Skeletal muscle cell (primary cell): ENCODE data around the gene KIF18A.

Experiments
- DNase-seq: peaks from one replicate; pipeline ENCODE4 v3.0.0-alpha.2; 2010; ENCODE audit warnings: low read depth
- H3K4me3 ChIP-seq: 2 replicates; pipeline ENCODE4 v1.5.1; 2011; ENCODE audit warnings: low read depth, mild to moderate bottlenecking, control low read depth, low read length, moderate library complexity

Gene KIF18A

GRCh38 chr11:28054821-28055220 is 53.1 kb downstream of the KIF18A start:
- no peak overlapping the region for H3K4me3 ChIP-seq
- DNase-seq = no peak

- H3K4me3 ChIP-seq = no peak overlapping the region
Measured at GRCh38 chr11:28049338-28050216, 58.4 kb downstream of the KIF18A start.

GRCh38 chr11:28048812-28049211 is 59.1 kb downstream of the KIF18A start:
- DNase-seq = no peak
- no peak overlapping the region for H3K4me3 ChIP-seq

More at GRCh38 chr11:28049338-28050216, 58.4 kb downstream of the KIF18A start:
- DNase-seq = peak; percentile 36

- no peak overlapping the region for H3K4me3 ChIP-seq
Measured at GRCh38 chr11:28043930-28044709, 63.8 kb downstream of the KIF18A start.

GRCh38 chr11:28040384-28040783 is 67.6 kb downstream of the KIF18A start:
- no peak overlapping the region for H3K4me3 ChIP-seq
- no peak for DNase-seq

More at GRCh38 chr11:28043930-28044709, 63.8 kb downstream of the KIF18A start:
- DNase-seq = no peak

- H3K4me3 ChIP-seq = no peak overlapping the region
- no peak for DNase-seq
Measured at GRCh38 chr11:28038775-28039174, 69.2 kb downstream of the KIF18A start.

- DNase-seq = no peak
- no peak overlapping the region for H3K4me3 ChIP-seq
Measured at GRCh38 chr11:28026634-28027290, 81.2 kb downstream of the KIF18A start.

- H3K4me3 ChIP-seq = no peak overlapping the region
- peak; percentile 41 for DNase-seq
Measured at GRCh38 chr11:28017816-28018215, 90.1 kb downstream of the KIF18A start.

GRCh38 chr11:28011813-28012212 is 96.1 kb downstream of the KIF18A start:
- no peak overlapping the region for H3K4me3 ChIP-seq
- no peak for DNase-seq

GRCh38 chr11:28009996-28010395 is 98.0 kb downstream of the KIF18A start:
- DNase-seq = no peak
- no peak overlapping the region for H3K4me3 ChIP-seq

GRCh38 chr11:28009388-28009787 is 98.6 kb downstream of the KIF18A start:
- H3K4me3 ChIP-seq = no peak overlapping the region
- DNase-seq = peak; percentile 30

GRCh38 chr11:28003615-28004014 is 104.3 kb downstream of the KIF18A start:
- no peak overlapping the region for H3K4me3 ChIP-seq
- no peak for DNase-seq

GRCh38 chr11:27998552-27998951 is 109.4 kb downstream of the KIF18A start:
- no peak for DNase-seq
- H3K4me3 ChIP-seq = no peak overlapping the region

GRCh38 chr11:27997344-27997743 is 110.6 kb downstream of the KIF18A start:
- no peak for DNase-seq
- no peak overlapping the region for H3K4me3 ChIP-seq

- no peak for DNase-seq
- no peak overlapping the region for H3K4me3 ChIP-seq
Measured at GRCh38 chr11:27996066-27996465, 111.9 kb downstream of the KIF18A start.

GRCh38 chr11:27995083-27995482 is 112.9 kb downstream of the KIF18A start:
- DNase-seq = no peak
- H3K4me3 ChIP-seq = no peak overlapping the region

- DNase-seq = peak; percentile 31
- no peak overlapping the region for H3K4me3 ChIP-seq
Measured at GRCh38 chr11:27991736-27992135, 116.2 kb downstream of the KIF18A start.

GRCh38 chr11:27977527-27977926 is 130.4 kb downstream of the KIF18A start:
- DNase-seq = no peak

GRCh38 chr11:27977031-27977430 is 130.9 kb downstream of the KIF18A start:
- DNase-seq = no peak

More at GRCh38 chr11:27977527-27977926, 130.4 kb downstream of the KIF18A start:
- no peak overlapping the region for H3K4me3 ChIP-seq

GRCh38 chr11:27976262-27976661 is 131.7 kb downstream of the KIF18A start:
- H3K4me3 ChIP-seq = no peak overlapping the region
- DNase-seq = no peak

More at GRCh38 chr11:27977031-27977430, 130.9 kb downstream of the KIF18A start:
- no peak overlapping the region for H3K4me3 ChIP-seq
